Activated B cell treated with CpG ODN at 0.5 μM for 24 hours (primary cell): ENCODE results near the gene IGSF21. TPM values are rescaled to one million over a fixed set of nuclear protein-coding genes. Genes with fewer than 3 reads are reported as not detected.

Source experiments
- ATAC-seq: fragments of 200-7000 bp; cut with Tn5 transposase; one replicate; pipeline ENCODE4 v1.10.0; 2021; ENCODE audit warnings: low read depth, mild to moderate bottlenecking, moderate library complexity
- CTCF ChIA-PET: fragments of 350-600 bp; sonication (Branson Sonifier 250); formaldehyde crosslinking; loops from one replicate; lab custom pipeline; 2021; ENCODE audit warnings: antibody characterized with exemption; lab: Charles Lee
- POLR2A ChIA-PET: fragments of 350-600 bp; sonication (Branson Sonifier 250); formaldehyde crosslinking; loops from one replicate; lab custom pipeline; 2021; ENCODE audit warnings: antibody characterized with exemption; lab: Charles Lee
- DNase-seq: peaks from one replicate; pipeline ENCODE4 v3.0.0; 2022
- H3K27ac Mint-ChIP-seq: one replicate; pipeline ENCODE4 v1.8.0; 2020; ENCODE audit warnings: mixed read lengths
- H3K27me3 Mint-ChIP-seq: one replicate; pipeline ENCODE4 v1.8.0; 2021; ENCODE audit warnings: mixed read lengths
- H3K36me3 Mint-ChIP-seq: one replicate; pipeline ENCODE4 v1.8.0; 2021; ENCODE audit warnings: low read depth, mixed read lengths
- H3K4me1 Mint-ChIP-seq: one replicate; pipeline ENCODE4 v1.8.0; 2021; ENCODE audit warnings: mixed read lengths
- H3K4me3 Mint-ChIP-seq: one replicate; pipeline ENCODE4 v1.8.0; 2020; ENCODE audit warnings: mild to moderate bottlenecking, mixed read lengths
- H3K9me3 Mint-ChIP-seq: one replicate; pipeline ENCODE4 v1.8.0; 2020; ENCODE audit warnings: mixed read lengths
- CTCF ChIP-seq: fragments of 200-600 bp; IDR thresholded peaks from one replicate; pipeline ENCODE4 v1.8.0; 2022; ENCODE audit warnings: antibody characterized with exemption, mild to moderate bottlenecking
- intact Hi-C: fragments of 100-400 bp; cut with micrococcal nuclease; formaldehyde crosslinking; loops from one replicate; pipeline ENCODE4 v1.15.1; 2024
- total RNA-seq: library from RNA; stranded (reverse); gene quantifications from 2 replicates; pipeline ENCODE4 v1.2.3, GENCODE V29; 2022

The IGSF21 gene
- total RNA-seq, 1 donor from 2014 or later = not detected

- no peaks in the 10 kb centered on the region for H3K9me3 Mint-ChIP-seq
- ChIA-PET POLR2A (no interaction called here), CTCF (no interaction called here)
- H3K27ac Mint-ChIP-seq = no peak overlapping the region
- H3K4me1 Mint-ChIP-seq = no peaks in the 10 kb centered on the region
- intact Hi-C loops = no loop called here
- H3K27me3 Mint-ChIP-seq = peaks cover under 1% of the 10 kb centered on the region
- H3K36me3 Mint-ChIP-seq = no peaks in the 10 kb centered on the region
- TF ChIP-seq CTCF = no peak
- DNase-seq = no peak
- ATAC-seq = no peak
- H3K4me3 Mint-ChIP-seq = no peak overlapping the region
Observed at GRCh38 chr1:18244762-18245161, 137.2 kb downstream of the IGSF21 start.

- no peak for DNase-seq
- Mint-ChIP-seq H3K27ac (no peak overlapping the region), H3K9me3 (peaks cover under 1% of the 10 kb centered on the region), H3K27me3 (no peaks in the 10 kb centered on the region), H3K36me3 (no peaks in the 10 kb centered on the region), H3K4me3 (no peak overlapping the region), H3K4me1 (no peaks in the 10 kb centered on the region)
- ATAC-seq = no peak
- POLR2A ChIA-PET = no interaction called here
- no peak for TF ChIP-seq CTCF
- CTCF ChIA-PET = no interaction called here
- intact Hi-C loops = no loop called here
Observed at GRCh38 chr1:18245647-18246046, 138.0 kb downstream of the IGSF21 start.

GRCh38 chr1:18246543-18246942 is 138.9 kb downstream of the IGSF21 start:
- H3K27me3 Mint-ChIP-seq = no peaks in the 10 kb centered on the region
- no peaks in the 10 kb centered on the region for H3K4me1 Mint-ChIP-seq
- H3K4me3 Mint-ChIP-seq = no peak overlapping the region
- no peak for DNase-seq
- intact Hi-C loops = no loop called here
- H3K36me3 Mint-ChIP-seq = no peaks in the 10 kb centered on the region
- POLR2A ChIA-PET = interaction anchor here (0.7 kb wide), 1 partner anchor 21 kb away, joined by 4 read pairs; no protein-coding TSS in a partner anchor
- H3K9me3 Mint-ChIP-seq = peaks cover 9% of the 10 kb centered on the region
- TF ChIP-seq CTCF = no peak
- CTCF ChIA-PET = no interaction called here
- H3K27ac Mint-ChIP-seq = no peak overlapping the region
- no peak for ATAC-seq

GRCh38 chr1:18247151-18247550 is 139.6 kb downstream of the IGSF21 start:
- DNase-seq = no peak
- Mint-ChIP-seq H3K27me3 (no peaks in the 10 kb centered on the region), H3K27ac (no peak overlapping the region), H3K36me3 (no peaks in the 10 kb centered on the region), H3K4me3 (no peak overlapping the region), H3K4me1 (no peaks in the 10 kb centered on the region), H3K9me3 (peaks cover 10% of the 10 kb centered on the region)
- CTCF ChIA-PET = no interaction called here
- ATAC-seq = no peak
- TF ChIP-seq CTCF = no peak
- intact Hi-C loops = no loop called here
- POLR2A ChIA-PET = interaction anchor here (0.7 kb wide), 1 partner anchor 20 kb away, joined by 4 read pairs; no protein-coding TSS in a partner anchor

- H3K4me1 Mint-ChIP-seq = no peaks in the 10 kb centered on the region
- ChIA-PET POLR2A (no interaction called here), CTCF (no interaction called here)
- intact Hi-C loops = no loop called here
- DNase-seq (no peak), ATAC-seq (no peak)
- no peaks in the 10 kb centered on the region for H3K27me3 Mint-ChIP-seq
- peaks cover 10% of the 10 kb centered on the region for H3K9me3 Mint-ChIP-seq
- no peak for TF ChIP-seq CTCF
- no peaks in the 10 kb centered on the region for H3K36me3 Mint-ChIP-seq
- no peak overlapping the region for H3K4me3 Mint-ChIP-seq
- H3K27ac Mint-ChIP-seq = no peak overlapping the region
Observed at GRCh38 chr1:18249631-18250030, 142.0 kb downstream of the IGSF21 start.
